Naive B cell (primary cell): ENCODE results near the gene BMF. TPM values are rescaled to one million over a fixed set of nuclear protein-coding genes. Genes with fewer than 3 reads are reported as not detected.
"Not testable (repeated sequence)": the region's sequence is repeated elsewhere in the genome, so short reads cannot be mapped to it uniquely, and the experiment has no call there.

Source experiments
- ATAC-seq, 2 donors: fragments of 150-1000 bp; cut with Tn5 transposase; 2 replicates each; pipeline ENCODE4 v1.10.0; 2021; ENCODE audit warnings: low read depth in 2 of 2, mild to moderate bottlenecking in 2 of 2, moderate library complexity in 2 of 2
- DNase-seq: peaks from one replicate; pipeline ENCODE4 v3.0.0; 2022
- H3K27ac Mint-ChIP-seq, 6 donors: one replicate each; pipeline ENCODE4 v1.8.0; 2020 to 2022; ENCODE audit warnings: mild to moderate bottlenecking in 6 of 6, mixed read lengths in 6 of 6, moderate library complexity in 5 of 6, inconsistent platforms in 2 of 6
- H3K27me3 Mint-ChIP-seq, 3 donors: one replicate each; pipeline ENCODE4 v1.8.0; 2021 to 2022; ENCODE audit warnings: mixed read lengths in 3 of 3, mild to moderate bottlenecking in 1 of 3
- H3K36me3 Mint-ChIP-seq, 2 donors: one replicate each; pipeline ENCODE4 v1.8.0; 2020 to 2022; ENCODE audit warnings: mixed read lengths in 2 of 2, inconsistent platforms in 1 of 2, mild to moderate bottlenecking in 1 of 2
- H3K4me1 Mint-ChIP-seq, 3 donors: one replicate each; pipeline ENCODE4 v1.8.0; 2020 to 2022; ENCODE audit warnings: mixed read lengths in 3 of 3, inconsistent platforms in 1 of 3, mild to moderate bottlenecking in 1 of 3, moderate library complexity in 1 of 3
- H3K4me3 Mint-ChIP-seq, 8 donors: one replicate each; pipeline ENCODE4 v1.8.0; 2020 to 2022; ENCODE audit warnings: mild to moderate bottlenecking in 8 of 8, mixed read lengths in 8 of 8, moderate library complexity in 8 of 8, inconsistent platforms in 2 of 8
- H3K9me3 Mint-ChIP-seq, 7 donors: one replicate each; pipeline ENCODE4 v1.8.0; 2020 to 2022; ENCODE audit warnings: mixed read lengths in 7 of 7, mild to moderate bottlenecking in 5 of 7, inconsistent platforms in 2 of 7, moderate library complexity in 1 of 7
- polyA plus RNA-seq, 6 donors: library from polyadenylated mRNA; unstranded; fragments of 300-500 nt; fragmentation: Illumina TruSeq; gene quantifications; one replicate each; pipeline ENCODE4 v1.2.3, GENCODE V29; 2021; ENCODE audit warnings: low read depth in 6 of 6

The BMF gene
- polyA plus RNA-seq, 6 donors from 2014 or later: 0.66 to 7.7 (median 5.5) TPM

GRCh38 chr15:40136470-40137302 is 28.0 kb upstream of the BMF start:
- no peaks in the 10 kb centered on the region for H3K4me1 Mint-ChIP-seq
- no peak for DNase-seq
- H3K27ac Mint-ChIP-seq: peak overlapping the region in 1 of 6 donors; percentile 91
- no peaks in the 10 kb centered on the region for H3K27me3 Mint-ChIP-seq
- no peaks in the 10 kb centered on the region for H3K36me3 Mint-ChIP-seq
- ATAC-seq: no peak
- H3K9me3 Mint-ChIP-seq: no peaks in the 10 kb centered on the region
- no peak overlapping the region for H3K4me3 Mint-ChIP-seq

GRCh38 chr15:40135846-40136450 is 27.3 kb upstream of the BMF start:
- not testable (repeated sequence) for H3K9me3 Mint-ChIP-seq, ATAC-seq, H3K27me3 Mint-ChIP-seq, DNase-seq, H3K4me1 Mint-ChIP-seq, H3K4me3 Mint-ChIP-seq, H3K27ac Mint-ChIP-seq, H3K36me3 Mint-ChIP-seq

- Mint-ChIP-seq H3K36me3 (no peaks in the 10 kb centered on the region), H3K4me3 (no peak overlapping the region), H3K27ac (no peak overlapping the region), H3K4me1 (no peaks in the 10 kb centered on the region), H3K27me3 (peaks cover 0 to under 1% (median 0%) of the 10 kb centered on the region in 3 donors), H3K9me3 (no peaks in the 10 kb centered on the region)
- DNase-seq (no peak), ATAC-seq (no peak)
Observed at GRCh38 chr15:40134885-40135284, 26.2 kb upstream of the BMF start.

GRCh38 chr15:40133544-40133943 is 24.9 kb upstream of the BMF start:
- ATAC-seq: no peak

GRCh38 chr15:40130799-40131502 is 22.3 kb upstream of the BMF start:
- no peak for ATAC-seq
- no peak overlapping the region for H3K4me3 Mint-ChIP-seq

More at GRCh38 chr15:40133544-40133943, 24.9 kb upstream of the BMF start:
- Mint-ChIP-seq H3K36me3 (no peaks in the 10 kb centered on the region), H3K4me3 (no peak overlapping the region), H3K27me3 (peaks cover 0 to 6% (median 0%) of the 10 kb centered on the region in 3 donors), H3K4me1 (no peaks in the 10 kb centered on the region), H3K9me3 (no peaks in the 10 kb centered on the region), H3K27ac (peak overlapping the region in 1 of 6 donors; percentile 3)
- DNase-seq: no peak

GRCh38 chr15:40130118-40130517 is 21.4 kb upstream of the BMF start:
- Mint-ChIP-seq H3K36me3 (no peaks in the 10 kb centered on the region), H3K4me3 (no peak overlapping the region), H3K4me1 (no peaks in the 10 kb centered on the region), H3K27ac (peak overlapping the region in 1 of 6 donors; percentile 33), H3K27me3 (peaks cover 0 to 9% (median 4%) of the 10 kb centered on the region in 3 donors), H3K9me3 (no peaks in the 10 kb centered on the region)
- DNase-seq: no peak
- no peak for ATAC-seq

More at GRCh38 chr15:40130799-40131502, 22.3 kb upstream of the BMF start:
- peak overlapping the region in 1 of 6 donors; percentile 61 for H3K27ac Mint-ChIP-seq
- no peaks in the 10 kb centered on the region for H3K4me1 Mint-ChIP-seq
- no peak for DNase-seq
- no peaks in the 10 kb centered on the region for H3K36me3 Mint-ChIP-seq
- H3K9me3 Mint-ChIP-seq: no peaks in the 10 kb centered on the region
- H3K27me3 Mint-ChIP-seq: peaks cover 0 to 9% (median 4%) of the 10 kb centered on the region in 3 donors

- DNase-seq (no peak), ATAC-seq (peak in 1 of 2 donors; percentile 47)
- Mint-ChIP-seq H3K27ac (no peak overlapping the region), H3K4me1 (no peaks in the 10 kb centered on the region), H3K36me3 (no peaks in the 10 kb centered on the region), H3K4me3 (no peak overlapping the region), H3K9me3 (no peaks in the 10 kb centered on the region), H3K27me3 (peaks cover 0 to 9% (median 4%) of the 10 kb centered on the region in 3 donors)
Observed at GRCh38 chr15:40128766-40129660, 20.3 kb upstream of the BMF start.

GRCh38 chr15:40125950-40126349 is 17.3 kb upstream of the BMF start:
- Mint-ChIP-seq H3K9me3 (no peaks in the 10 kb centered on the region), H3K4me1 (no peaks in the 10 kb centered on the region), H3K27ac (no peak overlapping the region), H3K36me3 (no peaks in the 10 kb centered on the region), H3K4me3 (no peak overlapping the region), H3K27me3 (peaks cover 0 to 9% (median 4%) of the 10 kb centered on the region in 3 donors)
- DNase-seq (no peak), ATAC-seq (no peak)

- not testable (repeated sequence) for H3K9me3 Mint-ChIP-seq, H3K4me1 Mint-ChIP-seq, H3K36me3 Mint-ChIP-seq, H3K27me3 Mint-ChIP-seq, H3K27ac Mint-ChIP-seq, ATAC-seq, DNase-seq
- H3K4me3 Mint-ChIP-seq: peak overlapping the region in 1 of 8 donors; percentile 41
Observed at GRCh38 chr15:40124807-40125285, 16.2 kb upstream of the BMF start.

- H3K4me3 Mint-ChIP-seq: peak overlapping the region in 1 of 8 donors; percentile 30
- H3K36me3 Mint-ChIP-seq, H3K9me3 Mint-ChIP-seq, DNase-seq, H3K4me1 Mint-ChIP-seq, ATAC-seq, H3K27ac Mint-ChIP-seq, H3K27me3 Mint-ChIP-seq: not testable (repeated sequence)
Observed at GRCh38 chr15:40124333-40124732, 15.7 kb upstream of the BMF start.

- not testable (repeated sequence) for H3K36me3 Mint-ChIP-seq, H3K4me1 Mint-ChIP-seq, H3K9me3 Mint-ChIP-seq, DNase-seq, H3K27me3 Mint-ChIP-seq, ATAC-seq
- peak overlapping the region in 1 of 8 donors; percentile 66 for H3K4me3 Mint-ChIP-seq
- H3K27ac Mint-ChIP-seq: peak overlapping the region in 1 of 6 donors; percentile 36
Observed at GRCh38 chr15:40123863-40124262, 15.2 kb upstream of the BMF start.

GRCh38 chr15:40122989-40123388 is 14.3 kb upstream of the BMF start:
- DNase-seq, H3K27me3 Mint-ChIP-seq, H3K27ac Mint-ChIP-seq, H3K4me3 Mint-ChIP-seq, H3K36me3 Mint-ChIP-seq, H3K9me3 Mint-ChIP-seq, ATAC-seq, H3K4me1 Mint-ChIP-seq: not testable (repeated sequence)
